Measurements from ENCODE around the gene THSD4. TPM values are rescaled to one million over a fixed set of nuclear protein-coding genes. Genes with fewer than 3 reads are reported as not detected.

The THSD4 gene
- total RNA-seq, 1 donor from 2014 or later = 21.1 TPM

- ATAC-seq (no peak), DNase-seq (ENCODE audit: low spot score) (no peak)
- intact Hi-C loops (cut with DNase I) = no loop called here
Measured at GRCh38 chr15:71585159-71585558, 469.9 kb downstream of the THSD4 start.

- DNase-seq (ENCODE audit: low spot score) = no peak
- intact Hi-C loops (cut with DNase I) = no loop called here
- no peak for ATAC-seq
Measured at GRCh38 chr15:71586463-71586862, 471.2 kb downstream of the THSD4 start.

- DNase-seq (ENCODE audit: low spot score) (no peak), ATAC-seq (no peak)
- intact Hi-C loops (cut with DNase I) = no loop called here
Measured at GRCh38 chr15:71588746-71589145, 473.5 kb downstream of the THSD4 start.

GRCh38 chr15:71591057-71591456 lies 475.8 kb downstream of the THSD4 start:
- intact Hi-C loops (cut with DNase I) = no loop called here
- ATAC-seq (no peak), DNase-seq (ENCODE audit: low spot score) (no peak)

GRCh38 chr15:71592203-71592602 lies 476.9 kb downstream of the THSD4 start:
- ATAC-seq (no peak), DNase-seq (ENCODE audit: low spot score) (no peak)
- intact Hi-C loops (cut with DNase I) = no loop called here

GRCh38 chr15:71595846-71596553 lies 480.7 kb downstream of the THSD4 start:
- no peak for DNase-seq (ENCODE audit: low spot score)
- peak; percentile 33 for ATAC-seq
- intact Hi-C loops (cut with DNase I) = no loop called here

- peak; percentile 67 for DNase-seq (ENCODE audit: low spot score)
- intact Hi-C loops (cut with DNase I) = no loop called here
- ATAC-seq = peak; percentile 97
Measured at GRCh38 chr15:71596672-71597071, 481.4 kb downstream of the THSD4 start.

GRCh38 chr15:71597126-71597525 lies 481.9 kb downstream of the THSD4 start:
- DNase-seq (ENCODE audit: low spot score) (no peak), ATAC-seq (no peak)
- intact Hi-C loops (cut with DNase I) = no loop called here

GRCh38 chr15:71597637-71598036 lies 482.4 kb downstream of the THSD4 start:
- no peak for ATAC-seq
- no peak for DNase-seq (ENCODE audit: low spot score)
- intact Hi-C loops (cut with DNase I) = no loop called here

- DNase-seq (ENCODE audit: low spot score) (no peak), ATAC-seq (no peak)
- intact Hi-C loops (cut with DNase I) = no loop called here
Measured at GRCh38 chr15:71598741-71599140, 483.5 kb downstream of the THSD4 start.

- intact Hi-C loops (cut with DNase I) = loop anchor here (5.0 kb wide), 1 partner anchor 1788 kb away; no protein-coding TSS in a partner anchor
- ATAC-seq = no peak
- no peak for DNase-seq (ENCODE audit: low spot score)
Measured at GRCh38 chr15:71599418-71600151, 484.3 kb downstream of the THSD4 start.

GRCh38 chr15:71600237-71600636 lies 485.0 kb downstream of the THSD4 start:
- intact Hi-C loops (cut with DNase I) = loop anchor here (5.0 kb wide), 1 partner anchor 1787 kb away; no protein-coding TSS in a partner anchor
- DNase-seq (ENCODE audit: low spot score) = no peak
- ATAC-seq = no peak

- DNase-seq (ENCODE audit: low spot score) (no peak), ATAC-seq (no peak)
- intact Hi-C loops (cut with DNase I) = loop anchor here (5.0 kb wide), 1 partner anchor 1786 kb away; no protein-coding TSS in a partner anchor
Measured at GRCh38 chr15:71601038-71601834, 486.0 kb downstream of the THSD4 start.

GRCh38 chr15:71603379-71603778 lies 488.1 kb downstream of the THSD4 start:
- DNase-seq (ENCODE audit: low spot score) (no peak), ATAC-seq (no peak)
- intact Hi-C loops (cut with DNase I) = loop anchor here (5.0 kb wide), 1 partner anchor 1784 kb away; no protein-coding TSS in a partner anchor

- intact Hi-C loops (cut with DNase I) = no loop called here
- no peak for DNase-seq (ENCODE audit: low spot score)
- no peak for ATAC-seq
Measured at GRCh38 chr15:71607383-71607782, 492.1 kb downstream of the THSD4 start.

- peak; percentile 34 for ATAC-seq
- no peak for DNase-seq (ENCODE audit: low spot score)
- intact Hi-C loops (cut with DNase I) = no loop called here
Measured at GRCh38 chr15:71610728-71611552, 495.7 kb downstream of the THSD4 start.

- ATAC-seq (peak; percentile 96), DNase-seq (ENCODE audit: low spot score) (peak; percentile 77)
- intact Hi-C loops (cut with DNase I) = no loop called here
Measured at GRCh38 chr15:71611553-71612396, 496.5 kb downstream of the THSD4 start.

GRCh38 chr15:71612397-71612722 lies 497.1 kb downstream of the THSD4 start:
- intact Hi-C loops (cut with DNase I) = no loop called here
- DNase-seq (ENCODE audit: low spot score) = no peak
- ATAC-seq = peak; percentile 89
